C4-2B (cell line): ENCODE data around the gene SORL1.

Experiments
- CTCF ChIP-seq: fragments of 450-650 bp; conservative IDR thresholded peaks from 2 replicates; pipeline ENCODE4 v1.5.1; 2017; ENCODE audit warnings: mild to moderate bottlenecking
- ZFX ChIP-seq: fragments of 450-650 bp; IDR thresholded peaks from 2 replicates; pipeline ENCODE4 v1.6.1; 2017

DNA sequence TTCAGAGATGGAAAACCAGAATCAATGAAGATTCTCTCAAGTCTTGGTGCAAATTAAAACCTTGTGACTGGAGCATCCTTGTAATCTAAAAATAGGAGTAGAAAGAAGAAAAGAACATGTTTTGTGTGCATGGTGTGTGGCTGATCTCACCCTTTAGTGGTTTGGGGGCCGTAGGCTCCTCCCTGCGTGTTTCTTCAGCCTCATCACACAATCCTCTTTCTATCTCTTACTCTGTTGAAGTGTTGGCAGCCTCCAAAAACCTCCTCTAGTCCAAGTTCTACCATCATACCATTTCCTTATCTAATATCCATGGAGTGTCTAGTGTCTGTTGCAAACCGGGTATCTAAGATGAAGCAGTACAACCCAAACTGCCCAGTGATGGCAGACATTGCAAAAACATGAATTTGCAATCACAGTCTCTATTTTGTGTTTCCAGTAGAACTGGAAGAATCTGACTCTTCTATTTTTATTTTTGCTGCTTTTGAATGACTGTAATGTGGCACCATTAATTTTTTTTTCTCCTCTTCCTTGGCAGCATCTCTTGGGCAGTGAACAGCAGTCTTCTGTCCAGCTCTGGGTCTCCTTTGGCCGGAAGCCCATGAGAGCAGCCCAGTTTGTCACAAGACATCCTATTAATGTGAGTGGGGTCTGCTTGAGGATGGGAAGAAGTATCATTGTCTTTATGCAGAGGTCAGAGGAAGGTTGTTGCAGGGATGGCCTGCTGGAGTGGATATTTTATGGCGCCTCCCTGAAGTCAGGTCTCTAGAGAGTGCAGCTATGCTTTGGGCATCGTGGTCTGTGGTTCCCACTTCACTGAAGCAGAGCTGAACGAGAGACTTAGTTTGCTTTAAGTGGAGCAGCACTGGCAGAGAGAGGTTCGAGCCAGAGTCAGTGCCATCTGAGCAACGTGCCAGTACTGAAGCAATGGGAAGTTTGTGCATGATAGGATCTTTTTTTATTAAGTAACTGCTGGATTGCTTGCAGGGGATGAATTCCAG is 60.7 kb downstream of the SORL1 start:
- TF ChIP-seq CTCF (no peak), ZFX (no peak)
